ENCODE measurements around the gene PGF. TPM values are rescaled to one million over a fixed set of nuclear protein-coding genes. Genes with fewer than 3 reads are reported as not detected.

The PGF gene
- total and polyA plus RNA-seq, 2 of the 13 experiments (the other 11 are each of a cell fraction or from before 2014, with no cell fraction given) = 10.7 to 27.5 TPM

DNA sequence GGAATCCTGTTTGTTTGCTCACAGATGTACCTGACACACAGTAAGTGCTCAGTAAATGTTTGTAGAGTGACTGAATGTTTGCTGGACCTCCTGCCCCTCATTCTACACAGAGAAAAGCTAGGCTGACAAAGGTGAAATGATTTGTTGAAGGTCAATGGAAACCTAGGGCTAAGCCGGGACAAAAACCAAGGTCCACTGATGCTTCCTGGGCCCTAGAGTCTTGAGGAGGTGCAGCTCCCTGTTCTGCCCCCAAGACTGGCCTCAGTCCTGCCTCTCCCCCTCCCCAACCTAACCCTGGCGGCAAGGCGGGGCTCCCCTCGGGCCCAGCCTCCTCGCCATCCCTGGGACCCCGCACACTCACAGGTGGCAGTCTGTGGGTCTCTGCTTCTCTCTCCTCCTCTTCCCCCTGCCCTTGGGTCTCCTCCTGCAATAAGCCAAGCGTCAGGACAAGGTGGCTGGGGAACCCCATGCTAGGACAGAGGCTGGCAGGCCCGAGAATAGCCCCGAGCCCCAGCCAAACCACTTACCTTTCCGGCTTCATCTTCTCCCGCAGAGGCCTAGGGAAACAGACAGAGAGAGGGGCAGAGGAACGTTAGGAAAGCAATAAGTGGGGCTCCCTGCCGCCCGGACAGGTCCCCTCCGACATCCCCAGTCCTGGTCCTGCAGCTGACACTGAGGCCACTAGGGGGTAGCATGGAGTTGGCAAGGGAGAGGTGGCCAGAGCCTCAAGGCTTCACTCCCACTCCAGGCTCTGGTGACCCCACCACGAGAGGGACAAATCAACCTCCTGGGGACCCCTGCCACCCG is 9.3 kb downstream of the PGF start (continued):
- no peak for TF ChIP-seq MTERF4 (CRISPR knock-in tag; IDR thresholded peaks at IDR 0.05)
- 0 out of 2 replicates have a peak, but pooled peaks have one; percentile 43 for TF ChIP-seq ZSCAN31 (CRISPR knock-in tag; IDR thresholded peaks at IDR 0.05; ENCODE audit: low read depth)
- TF ChIP-seq TBX3 (IDR thresholded peaks at IDR 0.05; ENCODE audit: borderline replicate concordance) = peak; percentile 90; the same call in 1 of the 2 replicates
- TF ChIP-seq MTF1 (CRISPR knock-in tag; IDR thresholded peaks at IDR 0.05) = no peak
- no peak for TF ChIP-seq POGZ (CRISPR knock-in tag; IDR thresholded peaks at IDR 0.05)
- no peak for TF ChIP-seq YY1 (IDR thresholded peaks at IDR 0.05; ENCODE audit: insufficient read depth, insufficient replicate concordance, low read depth, low read length)
- no peak for TF ChIP-seq RFX1 (IDR thresholded peaks at IDR 0.05)
- no peak; the same call in 1 of the 2 replicates for TF ChIP-seq KMT2B (CRISPR knock-in tag; IDR thresholded peaks at IDR 0.05)
- TF ChIP-seq ZNF678 (CRISPR knock-in tag; IDR thresholded peaks at IDR 0.05) = no peak
- TF ChIP-seq, protein P1, sequence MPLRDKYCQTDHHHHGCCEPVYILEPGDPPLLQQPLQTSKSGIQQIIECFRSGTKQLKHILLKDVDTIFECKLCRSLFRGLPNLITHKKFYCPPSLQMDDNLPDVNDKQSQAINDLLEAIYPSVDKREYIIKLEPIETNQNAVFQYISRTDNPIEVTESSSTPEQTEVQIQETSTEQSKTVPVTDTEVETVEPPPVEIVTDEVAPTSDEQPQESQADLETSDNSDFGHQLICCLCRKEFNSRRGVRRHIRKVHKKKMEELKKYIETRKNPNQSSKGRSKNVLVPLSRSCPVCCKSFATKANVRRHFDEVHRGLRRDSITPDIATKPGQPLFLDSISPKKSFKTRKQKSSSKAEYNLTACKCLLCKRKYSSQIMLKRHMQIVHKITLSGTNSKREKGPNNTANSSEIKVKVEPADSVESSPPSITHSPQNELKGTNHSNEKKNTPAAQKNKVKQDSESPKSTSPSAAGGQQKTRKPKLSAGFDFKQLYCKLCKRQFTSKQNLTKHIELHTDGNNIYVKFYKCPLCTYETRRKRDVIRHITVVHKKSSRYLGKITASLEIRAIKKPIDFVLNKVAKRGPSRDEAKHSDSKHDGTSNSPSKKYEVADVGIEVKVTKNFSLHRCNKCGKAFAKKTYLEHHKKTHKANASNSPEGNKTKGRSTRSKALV (CRISPR knock-in tag; IDR thresholded peaks at IDR 0.05) = no peak
- no peak for TF ChIP-seq ZNF672 (CRISPR knock-in tag; IDR thresholded peaks at IDR 0.05)
- TF ChIP-seq, protein P2, sequence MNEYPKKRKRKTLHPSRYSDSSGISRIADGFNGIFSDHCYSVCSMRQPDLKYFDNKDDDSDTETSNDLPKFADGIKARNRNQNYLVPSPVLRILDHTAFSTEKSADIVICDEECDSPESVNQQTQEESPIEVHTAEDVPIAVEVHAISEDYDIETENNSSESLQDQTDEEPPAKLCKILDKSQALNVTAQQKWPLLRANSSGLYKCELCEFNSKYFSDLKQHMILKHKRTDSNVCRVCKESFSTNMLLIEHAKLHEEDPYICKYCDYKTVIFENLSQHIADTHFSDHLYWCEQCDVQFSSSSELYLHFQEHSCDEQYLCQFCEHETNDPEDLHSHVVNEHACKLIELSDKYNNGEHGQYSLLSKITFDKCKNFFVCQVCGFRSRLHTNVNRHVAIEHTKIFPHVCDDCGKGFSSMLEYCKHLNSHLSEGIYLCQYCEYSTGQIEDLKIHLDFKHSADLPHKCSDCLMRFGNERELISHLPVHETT (CRISPR knock-in tag; conservative IDR thresholded peaks at IDR 0.05) = no peak
- TF ChIP-seq ISL2 (CRISPR knock-in tag; IDR thresholded peaks at IDR 0.05) = no peak
- TF ChIP-seq NFKBIZ (CRISPR knock-in tag; IDR thresholded peaks at IDR 0.05) = no peak
- TF ChIP-seq PAWR (CRISPR knock-in tag; IDR thresholded peaks at IDR 0.05; ENCODE audit: borderline replicate concordance) = no peak
- TF ChIP-seq ZNF264 (CRISPR knock-in tag; IDR thresholded peaks at IDR 0.05) = no peak
- no peak for TF ChIP-seq AKAP8 (CRISPR knock-in tag; IDR thresholded peaks at IDR 0.05)
- no peak for TF ChIP-seq ZNF75D (CRISPR knock-in tag; IDR thresholded peaks at IDR 0.05; ENCODE audit: borderline replicate concordance)
- TF ChIP-seq ZNF710 (CRISPR knock-in tag; IDR thresholded peaks at IDR 0.05; ENCODE audit: borderline replicate concordance) = peak; percentile 95
- TF ChIP-seq ZIK1 (CRISPR knock-in tag; IDR thresholded peaks at IDR 0.05; ENCODE audit: borderline replicate concordance, low read depth) = no peak
